ENCODE measurements around the gene KIAA1958. TPM values are rescaled to one million over a fixed set of nuclear protein-coding genes. Genes with fewer than 3 reads are reported as not detected.

KIAA1958 gene
- total and polyA plus RNA-seq, 2 of the 8 experiments (the other 6 are each of a cell fraction or from before 2014, with no cell fraction given) = 11.4 to 43.8 TPM

- TF ChIP-seq SIN3A (conservative IDR thresholded peaks at IDR 0.05 in 1 of 2, IDR thresholded peaks at IDR 0.05 in 1 of 2; ENCODE audit: low read depth in 1 of 2, low read length in 2 of 2) (peak; percentile 53 to 63; a peak in 2 of 4 replicates), KDM4A (IDR thresholded peaks at IDR 0.05; ENCODE audit: low read depth, low read length, severe bottlenecking) (peak; percentile 92), TAF7 (optimal IDR thresholded peaks at IDR 0.05; ENCODE audit: borderline replicate concordance, low read depth, low read length) (peak; percentile 59), TEAD4 (IDR thresholded peaks at IDR 0.05; ENCODE audit: low read depth, low read length) (no peak), HDAC2 (IDR thresholded peaks at IDR 0.05; ENCODE audit: borderline replicate concordance in 1 of 2, low read depth in 2 of 2, low read length in 2 of 2) (0 out of 4 replicates have a peak, but pooled peaks of 1 of the 2 experiments have one; percentile 8), POLR2A (IDR thresholded peaks at IDR 0.05; ENCODE audit: control extremely low read depth in 1 of 2, low read depth in 2 of 2, low read length in 2 of 2) (peak; percentile 79 to 97), POLR2AphosphoS5 (IDR thresholded peaks at IDR 0.05; ENCODE audit: low read depth, low read length) (peak; percentile 98), CREB1 (IDR thresholded peaks at IDR 0.05) (peak; percentile 82), E2F6 (IDR thresholded peaks at IDR 0.05) (peak; percentile 93), GTF2F1 (IDR thresholded peaks at IDR 0.05; ENCODE audit: borderline replicate concordance, low read depth, low read length) (peak; percentile 33; the same call in 1 of the 2 replicates), KDM5A (IDR thresholded peaks at IDR 0.05; ENCODE audit: low read length) (no peak), RBBP5 (IDR thresholded peaks at IDR 0.05; ENCODE audit: borderline replicate concordance, low read depth, low read length) (peak; percentile 81), SRF (IDR thresholded peaks at IDR 0.05; ENCODE audit: low read depth, low read length) (no peak), JUN (IDR thresholded peaks at IDR 0.05; ENCODE audit: low read depth, low read length) (no peak), GABPA (IDR thresholded peaks at IDR 0.05; ENCODE audit: borderline replicate concordance, insufficient read depth, low read length) (peak; percentile 86; the same call in 1 of the 2 replicates), ASH2L (IDR thresholded peaks at IDR 0.05; ENCODE audit: low read length) (peak; percentile 86), EP300 (IDR thresholded peaks at IDR 0.05; ENCODE audit: borderline replicate concordance in 1 of 2, low read depth in 2 of 2, low read length in 2 of 2) (no peak), TAF1 (IDR thresholded peaks at IDR 0.05; ENCODE audit: low read depth, low read length) (peak; percentile 88), CEBPB (IDR thresholded peaks at IDR 0.05; ENCODE audit: low read depth, low read length) (no peak)
- TF ChIP-seq, protein P1, sequence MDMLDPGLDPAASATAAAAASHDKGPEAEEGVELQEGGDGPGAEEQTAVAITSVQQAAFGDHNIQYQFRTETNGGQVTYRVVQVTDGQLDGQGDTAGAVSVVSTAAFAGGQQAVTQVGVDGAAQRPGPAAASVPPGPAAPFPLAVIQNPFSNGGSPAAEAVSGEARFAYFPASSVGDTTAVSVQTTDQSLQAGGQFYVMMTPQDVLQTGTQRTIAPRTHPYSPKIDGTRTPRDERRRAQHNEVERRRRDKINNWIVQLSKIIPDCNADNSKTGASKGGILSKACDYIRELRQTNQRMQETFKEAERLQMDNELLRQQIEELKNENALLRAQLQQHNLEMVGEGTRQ (IDR thresholded peaks at IDR 0.05; ENCODE audit: low read length) = 0 out of 2 replicates have a peak, but pooled peaks have one; percentile 5
Measured at GRCh38 chr9:112486221-112487007, at the start of gene KIAA1958 (continued).

Measured in H1 (cell line).